Iris pigment epithelial cell (primary cell): ENCODE data around the gene REEP1.
A peak's percentile ranks its signal among the peaks of the same experiment; 100 is the strongest.

Source experiments
- DNase-seq: peaks from one replicate; pipeline ENCODE4 v3.0.0-alpha.2; 2011; ENCODE audit warnings: low read depth

Gene REEP1, protein sequence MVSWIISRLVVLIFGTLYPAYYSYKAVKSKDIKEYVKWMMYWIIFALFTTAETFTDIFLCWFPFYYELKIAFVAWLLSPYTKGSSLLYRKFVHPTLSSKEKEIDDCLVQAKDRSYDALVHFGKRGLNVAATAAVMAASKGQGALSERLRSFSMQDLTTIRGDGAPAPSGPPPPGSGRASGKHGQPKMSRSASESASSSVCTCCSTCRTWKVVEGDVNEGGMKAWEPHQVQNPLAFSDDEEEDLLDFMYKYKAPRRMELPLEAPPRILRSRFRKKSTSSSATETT

DNA sequence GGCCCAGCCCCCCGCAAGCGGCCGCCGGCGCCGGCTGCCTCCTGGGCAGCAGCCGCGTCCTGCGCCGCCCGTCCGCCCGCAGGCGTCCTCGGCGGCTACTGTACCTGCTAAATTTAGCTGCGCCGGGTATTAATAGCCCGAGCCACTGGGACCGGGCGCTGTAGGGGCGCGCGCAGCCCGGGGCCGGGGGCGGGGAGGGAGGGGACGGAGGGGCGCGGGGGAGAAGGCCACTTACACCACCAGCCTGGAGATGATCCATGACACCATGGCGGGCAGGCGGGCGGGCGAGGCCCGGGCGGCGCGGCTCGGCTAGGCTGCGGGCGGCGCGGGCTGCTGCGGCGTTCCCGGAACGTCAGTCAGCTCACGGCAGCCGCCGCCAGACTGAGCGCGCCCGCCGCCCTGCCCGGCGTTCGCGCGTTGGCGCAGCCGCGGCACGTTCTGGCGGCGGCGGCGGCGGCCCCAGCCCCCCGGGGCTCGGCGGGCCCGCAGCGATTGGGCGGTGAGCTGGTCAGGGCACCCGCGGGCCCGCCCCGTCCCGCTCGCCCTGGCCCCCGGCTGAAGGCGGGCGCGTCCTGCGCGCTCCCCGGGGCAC, at the start of gene REEP1:
REEP1 (minus strand) TSS at position 383 of the 592 bp plus-strand sequence; CDS start at position 267, 116 bp downstream.
- DNase-seq, result peak; percentile 12

DNA sequence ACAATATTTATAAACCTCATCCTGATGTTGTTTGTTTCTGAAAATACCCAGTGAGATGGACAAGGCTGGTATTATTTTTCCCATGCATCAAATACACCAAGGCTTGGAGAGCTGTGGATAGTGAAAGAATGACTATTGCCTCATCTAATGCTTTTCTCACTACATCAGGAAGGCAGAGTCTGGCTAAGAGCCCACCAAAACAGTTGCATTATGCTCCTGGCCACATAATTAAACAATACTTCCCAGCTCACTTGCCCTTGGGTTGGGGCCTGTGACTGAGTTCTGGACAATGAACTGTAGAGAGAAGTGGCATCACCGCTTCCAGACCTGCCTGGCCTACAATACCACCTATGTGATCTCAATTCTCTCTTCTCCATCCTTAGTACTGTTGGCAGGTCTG, 46.4 kb upstream of the REEP1 start:
- DNase-seq, result peak; percentile 90

DNA sequence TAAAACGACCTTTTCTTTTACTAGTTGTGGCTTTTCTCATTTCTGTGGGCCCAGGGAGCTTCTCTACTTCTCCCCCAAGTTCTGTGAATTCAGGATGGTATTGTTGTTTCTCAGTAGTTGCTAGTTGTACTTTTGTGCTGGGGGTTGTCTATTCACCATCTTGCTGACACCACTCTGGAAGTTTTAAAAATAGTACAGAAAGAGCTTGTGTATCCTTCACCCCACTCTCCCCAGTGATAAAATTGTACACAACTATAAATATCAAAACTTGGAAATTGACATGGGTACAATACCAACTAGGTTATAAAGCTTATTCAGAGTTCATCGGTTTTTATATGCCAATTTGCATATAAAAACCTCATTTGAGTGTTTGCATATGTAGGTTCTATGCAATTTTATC, 45.3 kb upstream of the REEP1 start:
- DNase-seq, result no peak

DNA sequence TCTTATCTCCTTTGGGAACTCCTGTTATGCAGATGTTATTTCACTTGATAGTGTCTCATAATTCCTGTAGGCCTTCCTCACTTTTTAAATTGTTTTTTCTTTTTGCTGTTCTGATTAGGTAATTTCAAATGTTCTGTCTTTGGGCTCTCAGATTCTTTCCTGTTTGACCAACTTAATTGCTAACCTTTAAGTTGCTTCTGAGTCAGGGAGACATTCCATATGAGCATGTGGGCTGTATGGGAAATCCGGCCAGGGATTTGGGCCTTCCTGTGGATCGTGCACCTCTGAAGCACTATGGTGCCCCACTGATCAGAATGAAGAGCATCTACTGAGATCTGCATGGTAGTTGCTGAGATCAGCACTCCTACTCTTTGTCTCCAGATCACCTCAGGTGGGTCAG, 44.7 kb upstream of the REEP1 start:
- DNase-seq, result peak; percentile 9

DNA sequence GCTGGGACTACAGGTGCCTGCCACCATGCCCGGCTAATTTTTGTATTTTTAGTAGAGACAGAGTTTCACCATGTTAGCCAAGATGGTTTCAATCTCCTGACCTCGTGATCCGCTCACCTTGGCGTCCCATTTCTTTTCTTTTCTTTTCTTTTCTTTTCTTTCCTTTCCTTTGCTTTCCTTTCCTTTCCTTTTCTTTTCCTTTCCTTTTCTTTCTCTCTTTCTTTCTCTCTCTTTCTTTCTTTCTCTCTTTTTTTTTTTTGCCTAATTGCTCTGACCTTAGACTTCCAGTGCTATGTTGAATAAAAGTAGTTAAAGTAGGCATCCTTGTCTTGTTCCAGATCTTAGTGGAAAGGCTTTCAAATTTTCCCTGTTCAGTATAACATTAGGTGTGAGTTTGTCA, 41.0 kb upstream of the REEP1 start:
- DNase-seq, result no peak

DNA sequence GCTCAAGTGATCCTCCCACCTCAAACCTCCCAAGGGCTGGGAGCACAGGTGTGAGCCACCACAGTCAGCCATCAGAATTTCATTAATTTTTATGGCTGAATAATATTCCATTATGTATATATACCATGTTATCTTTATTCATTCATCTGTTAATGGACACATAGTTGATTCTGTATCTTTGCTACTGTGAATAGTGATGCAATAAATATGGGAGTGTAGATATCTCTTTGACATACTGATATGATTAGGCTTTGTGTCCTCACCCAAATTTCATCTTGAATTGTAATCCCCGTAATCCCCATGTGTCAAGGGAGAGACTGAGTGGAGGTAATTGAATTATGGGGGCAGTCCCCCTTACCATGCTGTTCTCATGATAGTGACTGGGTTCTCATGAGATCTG, 38.2 kb upstream of the REEP1 start:
- DNase-seq, result no peak

DNA sequence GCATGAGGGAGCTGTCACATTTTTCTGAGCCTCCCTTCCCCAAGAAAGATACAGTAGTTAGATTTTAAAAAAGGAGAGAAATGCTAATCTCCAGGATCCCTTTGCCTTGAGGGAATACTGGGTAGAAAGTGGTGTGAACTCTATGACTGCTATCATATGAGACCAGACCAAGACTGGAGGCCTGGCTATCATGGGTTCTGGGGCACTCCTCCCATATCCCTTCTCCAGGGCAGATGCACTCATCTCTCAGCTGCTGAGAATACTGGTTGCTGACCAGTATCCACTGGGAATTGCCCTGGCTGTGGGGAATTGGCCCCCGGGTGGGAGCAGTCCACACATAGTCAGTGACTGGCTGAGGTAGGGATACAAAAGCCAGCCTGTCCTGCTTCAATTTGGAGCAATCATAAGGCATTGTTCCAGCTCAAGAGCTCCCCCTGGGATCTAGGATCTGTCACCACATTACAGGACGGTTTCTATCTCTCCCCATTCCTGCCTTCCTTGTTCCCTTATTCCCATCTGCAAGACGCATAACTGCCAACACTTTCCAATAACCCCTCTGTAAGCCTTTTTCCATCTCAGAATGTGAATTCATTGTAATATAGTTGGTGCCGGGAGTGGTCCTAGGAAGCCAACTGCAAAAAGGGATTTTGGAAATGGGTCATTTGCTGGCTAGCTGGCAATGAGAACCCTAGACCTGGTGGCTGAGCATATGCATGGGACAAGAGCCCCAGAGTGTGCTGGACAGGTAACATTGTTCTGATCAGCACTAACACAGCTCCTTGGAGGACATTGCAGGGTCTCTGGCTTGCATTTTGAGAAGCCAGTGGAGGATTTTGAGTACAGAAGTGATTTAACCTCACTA, 35.4 kb upstream of the REEP1 start:
- peak; percentile 50 for DNase-seq

DNA sequence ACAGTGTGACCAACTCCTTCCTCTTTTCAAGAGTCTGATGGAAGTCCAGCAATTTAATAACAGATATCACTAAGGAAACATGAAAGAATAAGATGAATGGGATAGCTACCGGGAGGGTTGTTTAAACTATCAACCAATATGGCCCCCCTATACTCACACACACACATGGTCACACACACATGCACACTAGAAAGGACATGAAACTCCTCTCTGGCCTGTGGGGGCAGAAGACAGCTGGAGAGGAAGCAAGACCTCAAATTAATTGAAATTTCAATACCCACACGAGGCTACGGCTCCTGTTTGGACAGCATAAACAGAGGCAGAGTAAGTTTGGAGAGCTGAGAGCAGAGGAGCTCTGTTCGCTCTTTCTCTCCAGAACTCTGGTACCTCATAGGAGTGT, 34.7 kb upstream of the REEP1 start:
- no peak for DNase-seq

DNA sequence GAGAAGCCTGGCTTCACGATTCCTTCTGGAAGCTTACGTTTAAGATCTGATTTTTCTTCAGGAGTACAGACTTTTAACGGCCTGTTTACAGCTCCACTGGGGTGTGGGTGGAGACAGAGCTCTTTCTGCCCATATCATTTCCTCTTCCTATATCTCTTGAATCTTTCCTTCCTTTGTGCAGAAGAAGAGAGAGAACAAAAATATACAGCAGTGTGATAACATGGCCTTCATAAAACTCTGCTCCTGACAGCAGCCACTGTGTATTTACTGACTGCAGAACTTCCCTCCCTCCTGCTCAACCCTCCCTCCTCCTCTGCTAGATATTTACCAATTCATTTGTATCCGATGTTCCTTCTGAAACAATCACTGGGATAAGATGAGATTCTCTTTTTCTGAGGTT, 34.1 kb upstream of the REEP1 start:
- no peak for DNase-seq

DNA sequence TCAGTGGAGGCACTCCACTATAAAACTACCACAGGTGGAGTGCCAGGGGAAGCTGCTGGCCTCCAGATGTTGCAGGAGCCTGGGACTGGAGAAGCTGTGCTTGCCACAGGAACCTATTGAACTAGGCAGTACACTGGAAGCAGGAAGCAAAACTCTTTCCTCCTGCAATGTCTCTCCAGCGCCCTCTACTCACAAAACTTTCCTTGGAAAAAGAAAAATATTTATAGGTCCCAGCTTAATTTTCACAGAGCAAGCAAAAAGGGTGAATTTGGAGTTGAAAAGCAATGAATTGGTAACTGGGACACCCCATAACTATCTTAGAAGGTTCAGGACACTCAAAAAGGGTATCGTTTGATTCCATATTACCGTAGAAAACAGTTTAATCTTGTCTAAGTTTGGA, 33.2 kb upstream of the REEP1 start:
- no peak for DNase-seq

DNA sequence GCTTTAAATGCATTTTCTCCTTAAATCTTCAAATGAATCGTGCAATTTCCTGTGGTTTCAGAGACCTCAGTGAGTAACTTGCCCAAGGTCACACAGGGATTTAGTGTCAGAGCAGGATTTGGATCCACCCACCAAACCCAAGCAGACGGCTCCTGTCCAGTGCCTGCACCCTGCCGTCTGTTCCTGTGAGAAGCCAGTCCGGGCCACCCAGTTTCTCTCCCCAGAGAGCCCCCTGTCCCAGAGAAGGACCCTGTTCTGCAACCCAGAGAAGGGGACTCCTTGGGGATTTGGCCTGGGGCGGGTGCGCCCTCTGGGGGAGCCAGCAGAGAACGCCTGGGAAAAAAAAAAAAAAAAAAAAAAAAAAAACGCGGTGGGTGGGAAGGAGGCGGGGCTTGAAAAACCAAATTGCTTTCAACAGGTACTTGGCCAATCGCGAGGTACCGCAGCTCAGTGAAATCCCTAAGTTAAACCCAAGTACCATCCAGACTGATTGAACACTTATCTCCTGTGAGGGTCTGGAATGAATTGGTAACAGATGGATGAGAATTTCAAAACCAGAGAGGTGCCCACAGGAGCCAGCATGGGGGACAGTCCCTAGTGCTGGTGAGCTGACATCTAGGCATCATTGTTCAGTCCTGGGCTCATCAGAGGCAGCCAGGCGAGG, 30.9 kb upstream of the REEP1 start:
- peak; percentile 59 for DNase-seq

DNA sequence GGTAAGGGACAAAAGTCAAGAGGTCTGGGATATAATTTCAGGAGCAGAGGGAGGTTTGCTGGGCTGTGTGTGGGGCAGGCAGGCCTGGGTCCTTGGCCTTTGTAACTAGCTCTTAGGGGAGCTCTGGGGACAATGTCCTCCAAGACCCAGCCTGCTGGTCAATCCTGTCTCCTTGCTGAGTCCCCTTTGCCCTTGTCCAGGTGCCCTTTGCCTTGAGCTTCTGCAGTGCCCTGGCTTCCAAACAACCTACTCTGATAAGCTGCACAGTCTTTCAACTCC, 30.0 kb upstream of the REEP1 start:
- DNase-seq, result no peak

DNA sequence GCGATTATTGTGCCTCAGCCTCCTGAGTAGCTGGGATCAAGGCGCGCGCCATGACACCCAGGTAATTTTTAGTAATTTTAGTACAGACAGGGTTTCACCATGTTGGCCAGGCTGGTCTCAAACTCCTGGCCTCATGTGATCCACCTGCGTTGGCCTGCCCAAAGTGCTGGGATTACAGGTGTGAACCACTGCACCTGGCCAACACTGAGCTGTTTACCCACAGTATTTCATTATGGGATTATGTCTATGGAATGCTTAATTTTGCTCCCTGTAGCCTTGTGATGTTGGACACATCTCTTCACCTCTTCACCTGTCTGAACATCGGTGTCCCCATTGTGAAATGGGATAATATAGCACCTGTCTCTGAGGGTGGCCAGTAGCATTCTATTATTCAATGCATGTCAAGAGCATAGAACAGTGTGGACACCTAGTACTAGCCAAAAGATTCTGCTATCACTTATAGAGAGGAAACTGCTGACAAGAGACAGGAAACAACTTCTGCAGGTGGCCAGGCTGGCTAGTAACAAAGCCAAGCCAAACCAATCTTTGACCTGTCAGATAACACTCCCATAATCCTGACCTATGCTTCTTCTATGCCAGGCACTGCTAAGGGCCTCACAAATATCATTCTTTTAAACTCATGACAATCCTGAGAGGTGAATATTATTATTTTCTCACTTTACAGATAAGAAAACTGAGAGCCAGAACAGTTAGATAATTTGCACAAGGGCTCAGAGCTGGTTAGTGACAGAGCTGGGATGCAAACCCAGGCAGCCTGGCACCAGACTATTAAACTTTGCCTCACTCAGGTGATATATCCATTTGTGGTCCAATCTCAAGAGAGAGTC, 29.4 kb upstream of the REEP1 start:
- no peak for DNase-seq

DNA sequence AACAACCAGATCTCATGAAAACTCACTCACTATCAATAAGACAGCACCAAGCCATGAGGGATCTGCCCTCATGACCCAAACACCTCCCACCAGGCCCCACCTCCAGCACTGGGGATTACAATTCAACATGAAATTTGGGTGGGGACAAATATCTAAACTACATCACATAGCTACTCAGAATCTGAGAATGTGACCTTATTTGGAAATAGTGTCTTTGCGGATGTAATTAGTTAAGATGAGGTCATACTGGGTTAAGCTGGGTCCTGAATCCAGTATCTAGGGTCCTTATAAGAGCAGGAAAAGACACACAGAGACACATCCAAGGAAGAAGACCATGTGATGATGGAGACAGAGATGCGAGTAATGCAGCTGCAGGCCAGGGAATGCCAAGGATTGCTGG, 27.5 kb upstream of the REEP1 start:
- no peak for DNase-seq

DNA sequence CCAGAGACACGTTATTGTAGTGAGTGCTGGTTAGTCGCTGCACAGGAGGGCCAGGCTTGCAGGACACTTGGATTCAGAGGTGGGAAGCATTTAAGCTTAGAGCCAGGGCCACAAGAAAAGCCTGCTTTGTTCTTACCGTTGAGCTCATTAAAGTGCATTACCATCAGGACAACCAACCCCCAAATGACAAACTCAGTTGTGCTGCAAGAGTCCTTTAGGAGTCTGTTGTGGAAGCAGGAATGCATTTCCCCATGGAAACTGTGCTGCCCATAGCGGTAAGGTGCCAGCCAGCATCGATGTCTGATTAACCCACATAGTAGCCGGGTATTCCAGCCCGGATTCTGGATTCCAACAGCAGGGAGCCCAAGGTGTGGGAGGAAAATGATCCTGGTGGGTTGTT, 23.4 kb upstream of the REEP1 start:
- DNase-seq, result no peak

DNA sequence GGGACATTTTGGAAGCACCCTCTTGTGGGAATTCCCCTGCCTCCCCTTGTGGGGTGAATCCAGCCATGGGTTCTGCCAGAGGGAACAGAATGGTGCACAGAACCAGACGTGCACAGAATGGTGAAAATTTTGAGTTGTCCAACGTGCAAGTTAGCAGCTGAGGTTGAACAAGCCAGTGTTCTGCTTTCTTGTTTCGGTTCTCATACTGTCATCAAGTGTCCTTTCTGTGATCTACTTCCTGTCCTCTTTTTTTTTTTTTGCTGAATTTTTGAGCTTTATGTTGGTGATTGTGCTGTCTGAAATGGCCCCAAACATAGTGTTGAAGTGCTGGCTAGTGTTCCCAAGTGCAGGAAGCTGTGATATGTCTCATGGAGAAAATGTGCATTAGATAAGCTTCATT, 21.5 kb upstream of the REEP1 start:
- no peak for DNase-seq

DNA sequence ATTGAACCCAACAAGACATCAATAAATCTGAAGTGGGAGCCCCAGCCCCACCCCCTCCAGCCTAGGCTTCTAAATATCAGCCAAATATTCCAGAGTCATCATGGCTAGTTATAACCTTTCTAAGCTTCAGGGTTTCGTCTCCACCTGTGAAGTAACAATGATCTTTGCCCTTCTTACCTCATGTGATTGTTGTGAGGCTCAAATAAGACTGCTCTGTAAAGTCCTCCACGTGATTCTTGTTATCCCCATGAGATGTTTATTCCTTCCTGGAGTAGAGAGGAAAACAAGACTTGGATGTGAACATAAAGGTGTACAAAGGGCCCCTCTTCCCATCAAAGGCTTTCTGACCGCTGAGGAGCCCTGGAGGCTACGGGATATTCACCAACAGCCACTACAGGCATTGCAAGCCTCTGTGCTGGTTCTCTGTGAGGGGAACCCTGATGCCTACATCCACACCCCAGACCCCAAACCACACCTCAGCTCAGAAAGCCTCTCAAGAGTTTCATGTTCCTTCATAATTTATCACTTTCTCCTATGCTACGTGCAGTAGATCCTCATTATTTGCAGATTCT, 20.1 kb upstream of the REEP1 start:
- no peak for DNase-seq

DNA sequence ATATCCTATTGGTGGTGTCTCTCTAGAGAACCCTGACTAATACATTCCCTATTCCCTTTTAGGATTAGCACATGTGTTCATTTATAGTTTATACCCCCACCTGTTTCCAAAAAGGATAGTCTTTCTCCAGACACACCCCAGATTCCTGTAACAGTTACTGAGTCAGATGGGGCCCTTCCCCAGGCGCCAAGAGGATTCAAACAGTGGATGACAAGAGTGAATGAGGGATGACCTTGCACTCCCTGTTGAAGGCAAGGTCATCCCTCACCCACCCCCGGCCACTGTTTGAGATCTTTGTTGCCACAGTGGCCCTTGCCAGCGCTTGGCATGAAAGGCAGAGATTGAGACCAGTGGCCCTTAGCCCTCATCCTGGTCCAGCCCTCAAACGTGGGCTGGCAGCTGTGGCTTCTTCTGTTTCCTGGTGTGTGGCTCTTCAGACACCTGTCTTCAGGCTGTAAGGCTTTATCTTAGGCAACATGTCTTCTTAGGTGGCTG, 15.3 kb upstream of the REEP1 start:
- DNase-seq, result no peak

DNA sequence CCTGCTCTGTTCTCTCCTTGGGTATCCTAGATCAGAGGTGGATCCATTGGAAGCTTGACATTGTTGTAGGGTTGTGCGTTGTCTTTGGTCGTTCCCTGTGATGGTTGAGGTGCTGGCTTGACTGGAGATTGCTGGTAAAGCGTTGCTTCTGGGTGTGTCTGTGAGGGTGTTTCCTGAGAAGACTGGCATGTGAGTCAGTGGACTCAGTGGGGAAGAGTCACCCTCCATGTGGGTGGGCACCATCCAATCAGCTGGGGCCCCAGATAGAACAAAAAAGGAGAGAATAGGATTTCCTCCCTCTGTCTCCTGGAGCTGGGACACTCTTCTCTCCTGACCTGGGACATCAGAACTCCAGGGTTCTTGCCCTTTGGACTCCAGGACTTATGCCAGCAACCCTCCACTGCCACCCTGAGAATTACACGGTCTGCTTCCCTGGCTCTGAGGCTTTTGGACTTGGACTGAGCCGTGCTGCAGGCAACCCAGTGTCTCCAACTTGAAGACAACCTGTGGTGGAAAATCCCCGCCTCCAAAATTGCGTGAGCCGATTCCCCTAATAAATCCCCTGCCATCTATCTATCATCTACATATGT, 14.8 kb upstream of the REEP1 start:
- no peak for DNase-seq

DNA sequence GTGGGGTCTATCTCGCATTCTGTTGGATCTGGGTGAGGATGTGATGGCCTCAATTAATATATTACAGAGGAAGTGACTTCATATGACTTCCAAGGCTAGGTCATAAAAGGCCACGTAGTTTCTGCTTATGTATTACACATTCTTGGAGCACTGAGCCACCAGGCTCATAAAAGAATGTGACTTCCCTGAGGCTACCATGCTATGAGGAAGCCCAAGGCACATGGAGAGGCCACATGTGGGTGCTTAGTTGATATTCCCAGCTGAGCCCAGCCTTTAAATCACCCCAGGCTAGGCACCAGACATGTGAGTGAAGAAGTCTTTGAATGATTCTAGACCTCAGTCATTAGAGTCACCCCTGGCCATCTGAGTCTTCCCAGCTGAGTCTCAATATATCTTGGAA, 13.3 kb upstream of the REEP1 start:
- DNase-seq, result no peak

DNA sequence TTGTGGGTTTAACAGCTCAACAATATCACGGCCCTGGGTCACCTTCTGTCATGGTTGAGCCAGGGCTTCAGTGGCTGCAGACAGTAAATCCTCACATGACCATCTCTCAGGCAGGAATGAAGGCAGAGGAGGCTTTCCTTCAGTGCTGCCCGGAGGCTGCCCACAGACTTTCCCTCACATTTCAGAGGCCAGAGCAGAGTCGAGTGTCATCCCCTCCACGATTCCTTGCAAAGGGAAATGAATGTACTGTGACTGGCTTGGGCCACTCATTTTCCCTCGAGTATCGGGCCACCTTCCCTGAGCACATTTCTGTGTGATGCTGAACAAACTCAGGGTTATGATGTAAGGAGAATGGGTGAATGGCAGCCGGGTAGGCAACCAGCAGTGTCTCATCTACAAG, 10.0 kb upstream of the REEP1 start:
- no peak for DNase-seq
